HEK293 (cell line): Measurements from ENCODE around the gene TMEM167B.

Experiments used
- CTCF ChIA-PET: fragments of 350-600 bp; formaldehyde crosslinking; extraction: SDS; loops from one replicate; lab custom pipeline; 2021; ENCODE audit warnings: antibody characterized with exemption; lab: Yijun Ruan, JAX
- POLR2A ChIA-PET: fragments of 300-600 bp; formaldehyde crosslinking; extraction: SDS; loops from one replicate; lab custom pipeline; 2020; ENCODE audit warnings: antibody characterized with exemption, inconsistent platforms; lab: Yijun Ruan, JAX
- H3K27ac ChIP-seq: fragments of 200-500 bp; sonication (Bioruptor generic); 2 replicates; pipeline ENCODE4 v1.5.1; 2014; ENCODE audit warnings: low read depth, low read length, control low read depth, inconsistent platforms; ENCODE audit errors: extremely low read depth
- H3K36me3 ChIP-seq, 2 experiments: fragments of 200-500 bp in 1 of 2; sonication (Bioruptor generic) in 1 of 2; 1 replicate in 1 of 2; 2 replicates in 1 of 2; pipeline ENCODE4 v1.5.1; 2014 to 2017; ENCODE audit warnings: inconsistent platforms in 2 of 2, low read length in 2 of 2; ENCODE audit not compliant: control insufficient read depth in 2 of 2, insufficient read depth in 1 of 2
- H3K4me1 ChIP-seq: fragments of 200-500 bp; sonication (Bioruptor generic); 2 replicates; pipeline ENCODE4 v1.5.1; 2014; ENCODE audit warnings: mild to moderate bottlenecking, low read length, inconsistent platforms; ENCODE audit not compliant: control insufficient read depth, insufficient read depth
- H3K4me3 ChIP-seq: 2 replicates; pipeline ENCODE4 v1.5.1; 2011; ENCODE audit warnings: low read depth, mild to moderate bottlenecking, control low read depth, low read length, moderate library complexity
- H3K9me3 ChIP-seq: fragments of 200-500 bp; sonication (Bioruptor generic); 2 replicates; pipeline ENCODE4 v1.5.1; 2014; ENCODE audit warnings: low read depth, low read length, inconsistent platforms; ENCODE audit not compliant: control insufficient read depth, insufficient read depth
- EGR2 ChIP-seq: fragments of 450-650 bp; formaldehyde crosslinking; IDR thresholded peaks from 2 replicates; pipeline ENCODE4 v1.5.1; 2016; ENCODE audit warnings: low read depth, missing biosample characterization, missing genetic modification characterization
- KLF1 ChIP-seq: fragments of 450-650 bp; formaldehyde crosslinking; IDR thresholded peaks from 2 replicates; pipeline ENCODE4 v1.5.1; 2016; ENCODE audit warnings: missing biosample characterization, missing genetic modification characterization
- KLF7 ChIP-seq: fragments of 450-650 bp; formaldehyde crosslinking; IDR thresholded peaks from 2 replicates; pipeline ENCODE4 v1.5.1; 2016; ENCODE audit warnings: missing biosample characterization, missing genetic modification characterization, borderline replicate concordance
- OSR2 ChIP-seq: fragments of 450-650 bp; formaldehyde crosslinking; IDR thresholded peaks from 2 replicates; pipeline ENCODE4 v1.5.1; 2016; ENCODE audit warnings: missing biosample characterization, missing genetic modification characterization
- SP2 ChIP-seq: fragments of 450-650 bp; formaldehyde crosslinking; IDR thresholded peaks from 2 replicates; pipeline ENCODE4 v1.5.1; 2016; ENCODE audit warnings: missing biosample characterization, missing genetic modification characterization
- YY2 ChIP-seq: fragments of 450-650 bp; formaldehyde crosslinking; IDR thresholded peaks from 2 replicates; pipeline ENCODE4 v1.5.1; 2016; ENCODE audit warnings: missing biosample characterization, missing genetic modification characterization
- ZFHX2 ChIP-seq: fragments of 450-650 bp; formaldehyde crosslinking; conservative IDR thresholded peaks from 2 replicates; pipeline ENCODE4 v1.5.1; 2016; ENCODE audit warnings: missing biosample characterization, missing genetic modification characterization
- ZFP69B ChIP-seq: fragments of 450-650 bp; formaldehyde crosslinking; IDR thresholded peaks from 2 replicates; pipeline ENCODE4 v1.5.1; 2016; ENCODE audit warnings: missing biosample characterization, missing genetic modification characterization
- ZNF146 ChIP-seq: fragments of 450-650 bp; formaldehyde crosslinking; IDR thresholded peaks from 2 replicates; pipeline ENCODE4 v1.5.1; 2016; ENCODE audit warnings: missing biosample characterization, missing genetic modification characterization
- ZNF174 ChIP-seq: fragments of 450-650 bp; formaldehyde crosslinking; IDR thresholded peaks from 2 replicates; pipeline ENCODE4 v1.5.0; 2017; ENCODE audit warnings: missing biosample characterization, mild to moderate bottlenecking, missing genetic modification characterization
- ZNF221 ChIP-seq: fragments of 450-650 bp; formaldehyde crosslinking; IDR thresholded peaks from 2 replicates; pipeline ENCODE4 v1.5.1; 2017; ENCODE audit warnings: missing biosample characterization, missing genetic modification characterization, borderline replicate concordance
- ZNF23 ChIP-seq: fragments of 450-650 bp; formaldehyde crosslinking; IDR thresholded peaks from 2 replicates; pipeline ENCODE4 v1.5.1; 2016; ENCODE audit warnings: missing biosample characterization, missing genetic modification characterization, borderline replicate concordance
- ZNF335 ChIP-seq: fragments of 450-650 bp; formaldehyde crosslinking; conservative IDR thresholded peaks from 2 replicates; pipeline ENCODE4 v1.5.1; 2016; ENCODE audit warnings: missing biosample characterization, missing genetic modification characterization
- ZNF366 ChIP-seq: fragments of 450-650 bp; formaldehyde crosslinking; conservative IDR thresholded peaks from 2 replicates; pipeline ENCODE4 v1.5.1; 2016; ENCODE audit warnings: missing biosample characterization, missing genetic modification characterization
- ZNF416 ChIP-seq: fragments of 450-650 bp; formaldehyde crosslinking; IDR thresholded peaks from 2 replicates; pipeline ENCODE4 v1.5.1; 2016; ENCODE audit warnings: missing biosample characterization, missing genetic modification characterization
- ZNF433 ChIP-seq: fragments of 450-650 bp; formaldehyde crosslinking; IDR thresholded peaks from 2 replicates; pipeline ENCODE4 v1.5.1; 2016; ENCODE audit warnings: missing biosample characterization, missing genetic modification characterization, low read depth
- ZNF473 ChIP-seq: fragments of 450-650 bp; formaldehyde crosslinking; IDR thresholded peaks from 2 replicates; pipeline ENCODE4 v1.5.1; 2017; ENCODE audit warnings: missing biosample characterization, missing genetic modification characterization
- ZNF600 ChIP-seq: fragments of 450-650 bp; formaldehyde crosslinking; IDR thresholded peaks from 2 replicates; pipeline ENCODE4 v1.5.1; 2016; ENCODE audit warnings: missing biosample characterization, missing genetic modification characterization
- ZNF623 ChIP-seq: fragments of 450-650 bp; formaldehyde crosslinking; IDR thresholded peaks from 2 replicates; pipeline ENCODE4 v1.5.1; 2016; ENCODE audit warnings: missing biosample characterization, missing genetic modification characterization
- ZNF658 ChIP-seq: fragments of 450-650 bp; formaldehyde crosslinking; IDR thresholded peaks from 2 replicates; pipeline ENCODE4; 2016; ENCODE audit warnings: missing biosample characterization, missing genetic modification characterization
- ZNF747 ChIP-seq: fragments of 450-650 bp; formaldehyde crosslinking; IDR thresholded peaks from 2 replicates; pipeline ENCODE4 v1.5.1; 2016; ENCODE audit warnings: missing biosample characterization, missing genetic modification characterization
- TF ChIP-seq, protein P1 (sequence below): fragments of 450-650 bp; formaldehyde crosslinking; IDR thresholded peaks from 2 replicates; pipeline ENCODE4 v1.5.1; 2016; ENCODE audit warnings: missing biosample characterization, missing genetic modification characterization
- TF ChIP-seq, protein P2 (sequence below): fragments of 450-650 bp; formaldehyde crosslinking; IDR thresholded peaks from 2 replicates; pipeline ENCODE4 v1.5.1; 2017; ENCODE audit warnings: missing biosample characterization, missing genetic modification characterization
- TF ChIP-seq, protein P3 (sequence below): fragments of 450-650 bp; formaldehyde crosslinking; optimal IDR thresholded peaks from 2 replicates; pipeline ENCODE3; 2016; ENCODE audit warnings: missing biosample characterization, mild to moderate bottlenecking, missing genetic modification characterization

The TMEM167B gene

DNA sequence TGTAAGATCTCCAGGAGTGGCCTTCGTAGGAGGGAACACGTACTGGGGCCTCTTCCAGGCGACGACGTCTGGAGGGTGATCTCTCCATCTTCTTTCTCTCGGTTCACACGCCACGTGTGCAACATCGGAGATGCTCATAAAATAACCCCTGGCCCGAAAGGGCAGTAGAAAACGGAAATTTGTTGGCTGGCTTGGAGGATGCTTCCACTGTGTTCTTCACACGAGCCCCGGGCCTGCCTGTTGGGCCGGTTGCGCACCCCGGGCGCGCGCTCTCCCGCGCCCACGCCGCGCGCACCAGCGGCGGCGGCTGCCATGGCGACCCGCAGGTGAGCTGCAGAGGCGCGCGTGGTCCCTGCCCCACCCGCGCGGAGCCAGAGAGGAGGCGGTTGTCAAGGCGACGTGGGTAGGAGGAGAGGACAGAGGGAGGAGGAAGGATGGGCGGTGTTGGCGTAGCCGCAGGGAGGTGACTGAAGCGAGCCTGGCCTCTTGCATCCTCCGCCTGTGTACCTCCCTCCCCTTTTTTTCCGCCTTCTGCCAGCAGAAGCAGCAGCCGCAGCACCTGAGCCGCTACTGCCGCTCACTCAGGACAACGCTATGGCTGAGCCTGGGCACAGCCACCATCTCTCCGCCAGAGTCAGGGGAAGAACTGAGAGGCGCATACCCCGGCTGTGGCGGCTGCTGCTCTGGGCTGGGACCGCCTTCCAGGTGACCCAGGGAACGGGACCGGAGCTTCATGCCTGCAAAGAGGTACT is 23.2 kb downstream of the TMEM167B start, which contains the start of gene ELAPOR1:
ELAPOR1 (plus strand) TSS at position 526 of the 752 bp plus-strand sequence; CDS start at position 595, 69 bp downstream.
- CTCF ChIA-PET: interaction anchor here (0.6 to 2.7 kb wide), 17 partner anchors 10 to 396 kb away, joined by 3 to 10 read pairs (median 3); no protein-coding TSS in a partner anchor
- Histone ChIP-seq H3K27ac (no peak within 1 kb of the TSS), H3K4me3 (peak within 1 kb of the TSS; percentile 21), H3K36me3 (no peaks in the 10 kb centered on the region), H3K4me1 (no peaks in the 10 kb centered on the region), H3K9me3 (no peaks in the 10 kb centered on the region)
- POLR2A ChIA-PET: interaction anchor here (4.1 kb wide), 1 partner anchor 14 kb away, joined by 23 read pairs; no protein-coding TSS in a partner anchor
- TF ChIP-seq ZNF146 (no peak), ZNF747 (tag by site-specific recombination) (no peak), ZNF600 (tag by site-specific recombination) (0 out of 2 replicates have a peak, but pooled peaks have one; percentile 32), KLF1 (tag by site-specific recombination) (0 out of 2 replicates have a peak, but pooled peaks have one; percentile 17), ZNF221 (tag by site-specific recombination) (no peak), ZNF335 (tag by site-specific recombination) (0 out of 2 replicates have a peak, but pooled peaks have one; percentile 15), ZNF174 (no peak), YY2 (tag by site-specific recombination) (no peak), ZNF473 (no peak), OSR2 (tag by site-specific recombination) (no peak), ZNF366 (tag by site-specific recombination) (no peak), ZFP69B (tag by site-specific recombination) (no peak), ZFHX2 (tag by site-specific recombination) (peak; percentile 96), SP2 (tag by site-specific recombination) (peak; percentile 27), ZNF23 (tag by site-specific recombination) (no peak), ZNF416 (tag by site-specific recombination) (no peak), ZNF623 (no peak), EGR2 (peak; percentile 80)
- TF ChIP-seq, protein P1, sequence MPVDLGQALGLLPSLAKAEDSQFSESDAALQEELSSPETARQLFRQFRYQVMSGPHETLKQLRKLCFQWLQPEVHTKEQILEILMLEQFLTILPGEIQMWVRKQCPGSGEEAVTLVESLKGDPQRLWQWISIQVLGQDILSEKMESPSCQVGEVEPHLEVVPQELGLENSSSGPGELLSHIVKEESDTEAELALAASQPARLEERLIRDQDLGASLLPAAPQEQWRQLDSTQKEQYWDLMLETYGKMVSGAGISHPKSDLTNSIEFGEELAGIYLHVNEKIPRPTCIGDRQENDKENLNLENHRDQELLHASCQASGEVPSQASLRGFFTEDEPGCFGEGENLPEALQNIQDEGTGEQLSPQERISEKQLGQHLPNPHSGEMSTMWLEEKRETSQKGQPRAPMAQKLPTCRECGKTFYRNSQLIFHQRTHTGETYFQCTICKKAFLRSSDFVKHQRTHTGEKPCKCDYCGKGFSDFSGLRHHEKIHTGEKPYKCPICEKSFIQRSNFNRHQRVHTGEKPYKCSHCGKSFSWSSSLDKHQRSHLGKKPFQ (tag by site-specific recombination): no peak
- TF ChIP-seq, protein P2, sequence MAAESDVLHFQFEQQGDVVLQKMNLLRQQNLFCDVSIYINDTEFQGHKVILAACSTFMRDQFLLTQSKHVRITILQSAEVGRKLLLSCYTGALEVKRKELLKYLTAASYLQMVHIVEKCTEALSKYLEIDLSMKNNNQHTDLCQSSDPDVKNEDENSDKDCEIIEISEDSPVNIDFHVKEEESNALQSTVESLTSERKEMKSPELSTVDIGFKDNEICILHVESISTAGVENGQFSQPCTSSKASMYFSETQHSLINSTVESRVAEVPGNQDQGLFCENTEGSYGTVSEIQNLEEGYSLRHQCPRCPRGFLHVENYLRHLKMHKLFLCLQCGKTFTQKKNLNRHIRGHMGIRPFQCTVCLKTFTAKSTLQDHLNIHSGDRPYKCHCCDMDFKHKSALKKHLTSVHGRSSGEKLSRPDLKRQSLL (tag by site-specific recombination): no peak
- TF ChIP-seq, protein P3, sequence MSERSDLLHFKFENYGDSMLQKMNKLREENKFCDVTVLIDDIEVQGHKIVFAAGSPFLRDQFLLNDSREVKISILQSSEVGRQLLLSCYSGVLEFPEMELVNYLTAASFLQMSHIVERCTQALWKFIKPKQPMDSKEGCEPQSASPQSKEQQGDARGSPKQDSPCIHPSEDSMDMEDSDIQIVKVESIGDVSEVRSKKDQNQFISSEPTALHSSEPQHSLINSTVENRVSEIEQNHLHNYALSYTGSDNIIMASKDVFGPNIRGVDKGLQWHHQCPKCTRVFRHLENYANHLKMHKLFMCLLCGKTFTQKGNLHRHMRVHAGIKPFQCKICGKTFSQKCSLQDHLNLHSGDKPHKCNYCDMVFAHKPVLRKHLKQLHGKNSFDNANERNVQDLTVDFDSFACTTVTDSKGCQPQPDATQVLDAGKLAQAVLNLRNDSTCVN (tag by site-specific recombination): peak; percentile 31

DNA sequence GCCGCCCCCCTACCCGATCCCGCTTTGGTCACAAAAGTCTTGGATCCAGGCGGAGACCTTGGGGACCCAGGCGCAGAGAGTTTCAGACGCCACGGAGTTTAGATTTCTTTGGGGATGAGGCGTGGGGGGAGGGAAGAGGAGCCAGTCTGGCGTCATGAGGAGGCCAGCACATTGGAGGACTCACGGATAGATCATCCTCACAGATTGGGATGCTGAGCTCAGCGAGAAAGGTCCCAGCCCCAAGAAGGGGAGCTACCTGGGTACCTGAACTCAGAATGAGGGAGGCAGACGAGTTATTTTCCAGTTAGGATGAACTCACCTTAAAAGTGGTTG is 23.7 kb downstream of the TMEM167B start:
- peak overlapping the region; percentile 21 for H3K4me3 ChIP-seq
- no peaks in the 10 kb centered on the region for H3K4me1 ChIP-seq
- no peaks in the 10 kb centered on the region for H3K9me3 ChIP-seq
- no peaks in the 10 kb centered on the region for H3K36me3 ChIP-seq
- TF ChIP-seq KLF7 (tag by site-specific recombination) (no peak), ZNF658 (tag by site-specific recombination) (no peak), ZNF433 (tag by site-specific recombination) (no peak)
- POLR2A ChIA-PET: interaction anchor here (4.1 kb wide), 1 partner anchor 14 kb away, joined by 23 read pairs; no protein-coding TSS in a partner anchor
- CTCF ChIA-PET: interaction anchor here (0.6 to 1.6 kb wide), 9 partner anchors 14 to 206 kb away, joined by 3 to 8 read pairs (median 3); no protein-coding TSS in a partner anchor
- H3K27ac ChIP-seq: no peak overlapping the region
